ENCODE measurements around the gene MT1E. TPM values are rescaled to one million over a fixed set of nuclear protein-coding genes. Genes with fewer than 3 reads are reported as not detected.
A peak's percentile ranks its signal among the peaks of the same experiment; 100 is the strongest.
"Not testable (repeated sequence)": the region's sequence is repeated elsewhere in the genome, so short reads cannot be mapped to it uniquely, and the experiment has no call there.

Gene MT1E
- 158 TPM for total RNA-seq
- long read RNA-seq, transcript MT1E-201 (3 exons, 704 nt) = major isoform, 12 of 14 reads
- long read RNA-seq, partial matches to known transcripts = 0 of 14 reads
- long read RNA-seq, other reads (novel, unspliced or antisense) = 2 of 14 reads

GRCh38 chr16:56625140-56625942 lies at the start of gene MT1E:
Gene MT1E (plus strand): TSS chr16:56625781. CDS start chr16:56625852, 71 bp downstream.
- TF ChIP-seq, protein P1, sequence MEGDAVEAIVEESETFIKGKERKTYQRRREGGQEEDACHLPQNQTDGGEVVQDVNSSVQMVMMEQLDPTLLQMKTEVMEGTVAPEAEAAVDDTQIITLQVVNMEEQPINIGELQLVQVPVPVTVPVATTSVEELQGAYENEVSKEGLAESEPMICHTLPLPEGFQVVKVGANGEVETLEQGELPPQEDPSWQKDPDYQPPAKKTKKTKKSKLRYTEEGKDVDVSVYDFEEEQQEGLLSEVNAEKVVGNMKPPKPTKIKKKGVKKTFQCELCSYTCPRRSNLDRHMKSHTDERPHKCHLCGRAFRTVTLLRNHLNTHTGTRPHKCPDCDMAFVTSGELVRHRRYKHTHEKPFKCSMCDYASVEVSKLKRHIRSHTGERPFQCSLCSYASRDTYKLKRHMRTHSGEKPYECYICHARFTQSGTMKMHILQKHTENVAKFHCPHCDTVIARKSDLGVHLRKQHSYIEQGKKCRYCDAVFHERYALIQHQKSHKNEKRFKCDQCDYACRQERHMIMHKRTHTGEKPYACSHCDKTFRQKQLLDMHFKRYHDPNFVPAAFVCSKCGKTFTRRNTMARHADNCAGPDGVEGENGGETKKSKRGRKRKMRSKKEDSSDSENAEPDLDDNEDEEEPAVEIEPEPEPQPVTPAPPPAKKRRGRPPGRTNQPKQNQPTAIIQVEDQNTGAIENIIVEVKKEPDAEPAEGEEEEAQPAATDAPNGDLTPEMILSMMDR (IDR thresholded peaks at IDR 0.05) = no peak
- Histone ChIP-seq H3K4me3 (peak within 1 kb of the TSS; percentile 64), H3K27me3 (ENCODE audit: low read depth) (no peaks in the 10 kb centered on the region), H3K9me3 (no peaks in the 10 kb centered on the region), H3K27ac (peak within 1 kb of the TSS; percentile 91), H3K4me1 (peaks cover 14% of the 10 kb centered on the region), H3K36me3 (no peaks in the 10 kb centered on the region)
- intact Hi-C loops (cut with DNase I) = no loop called here
- ATAC-seq (peak; percentile 91 to 97), DNase-seq (peak; percentile 88)

DNA sequence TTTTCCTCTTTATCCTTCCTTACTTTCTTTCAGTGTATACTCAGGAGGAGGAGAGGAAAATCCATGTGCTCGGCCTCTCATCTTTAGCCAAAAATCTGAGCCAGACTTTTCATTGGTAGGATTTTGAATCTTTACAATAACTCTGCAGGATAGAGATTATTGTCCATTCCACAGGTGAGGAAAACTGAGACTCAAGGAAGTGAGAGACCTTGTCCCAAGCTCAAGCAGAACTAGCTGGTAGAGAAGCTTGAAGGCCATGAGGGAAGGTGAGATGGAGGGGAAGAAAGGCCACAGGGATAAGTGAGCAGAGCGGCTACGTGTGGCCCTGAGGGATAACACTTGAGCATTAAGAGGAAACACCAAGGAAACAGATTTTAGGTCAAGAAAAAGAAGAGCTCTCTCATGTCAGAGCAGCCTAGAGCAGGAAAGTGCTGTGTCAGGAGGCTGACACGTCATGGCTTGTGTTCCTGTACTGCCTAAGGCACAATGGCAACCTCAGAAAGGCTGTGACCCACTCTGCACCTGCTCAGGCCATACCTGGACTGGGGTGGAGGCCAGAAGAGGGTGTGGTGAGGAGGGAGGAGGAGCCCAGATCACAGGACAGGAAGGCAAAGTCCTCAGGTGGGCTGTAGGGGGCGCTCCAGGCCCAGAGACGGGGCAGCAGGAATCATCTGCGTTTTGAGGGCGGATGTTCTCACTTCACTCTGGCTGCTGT lies 48.8 kb upstream of the MT1E start:
- Histone ChIP-seq H3K4me1 (no peaks in the 10 kb centered on the region), H3K4me3 (no peak overlapping the region), H3K9me3 (peaks cover 4% of the 10 kb centered on the region), H3K27ac (no peak overlapping the region), H3K27me3 (ENCODE audit: low read depth) (no peaks in the 10 kb centered on the region), H3K36me3 (no peaks in the 10 kb centered on the region)
- ATAC-seq (peak; percentile 99 to 100), DNase-seq (peak; percentile 85)
- TF ChIP-seq, protein P1 (IDR thresholded peaks at IDR 0.05) = peak; percentile 84
- intact Hi-C loops (cut with DNase I) = no loop called here

GRCh38 chr16:56577300-56577625 lies 48.3 kb upstream of the MT1E start:
- H3K4me1 ChIP-seq = no peaks in the 10 kb centered on the region
- no peaks in the 10 kb centered on the region for H3K36me3 ChIP-seq
- TF ChIP-seq, protein P1 (IDR thresholded peaks at IDR 0.05) = no peak
- H3K27ac ChIP-seq = no peak overlapping the region
- DNase-seq = no peak
- ATAC-seq = no peak
- no peaks in the 10 kb centered on the region for H3K27me3 ChIP-seq (ENCODE audit: low read depth)
- intact Hi-C loops (cut with DNase I) = no loop called here
- no peak overlapping the region for H3K4me3 ChIP-seq
- H3K9me3 ChIP-seq = peaks cover 4% of the 10 kb centered on the region

- intact Hi-C loops (cut with DNase I) = no loop called here
- H3K27me3 ChIP-seq (ENCODE audit: low read depth) = no peaks in the 10 kb centered on the region
- no peak overlapping the region for H3K27ac ChIP-seq
- H3K36me3 ChIP-seq = no peaks in the 10 kb centered on the region
- no peak for DNase-seq
- ATAC-seq = no peak
- TF ChIP-seq, protein P1 (IDR thresholded peaks at IDR 0.05) = no peak
- H3K4me3 ChIP-seq = no peak overlapping the region
- no peaks in the 10 kb centered on the region for H3K9me3 ChIP-seq
- H3K4me1 ChIP-seq = no peaks in the 10 kb centered on the region
Measured at GRCh38 chr16:56580391-56581048, 45.1 kb upstream of the MT1E start.

DNA sequence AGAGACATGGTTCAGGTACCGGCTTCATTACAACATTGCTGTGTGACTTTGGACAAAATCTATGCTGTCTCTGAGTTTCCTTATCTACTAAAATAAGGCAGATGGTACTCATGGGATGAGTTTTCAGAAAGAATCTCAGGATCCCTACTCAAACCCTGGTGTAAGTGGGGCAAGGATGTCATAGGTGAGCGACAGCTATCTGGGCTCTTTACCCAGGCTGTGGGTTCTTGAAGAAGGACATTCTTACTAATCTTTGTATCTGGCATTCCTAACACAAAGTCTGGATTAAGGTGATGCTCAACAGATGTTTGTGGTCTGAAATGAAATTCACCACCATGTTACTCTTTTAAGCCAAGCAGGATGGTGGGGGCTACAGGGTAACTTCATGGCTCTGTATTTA lies 42.7 kb upstream of the MT1E start:
- H3K27ac ChIP-seq; H3K27me3 ChIP-seq (ENCODE audit: low read depth); H3K4me1 ChIP-seq; H3K36me3 ChIP-seq; H3K9me3 ChIP-seq; ATAC-seq; H3K4me3 ChIP-seq; DNase-seq; intact Hi-C loops (cut with DNase I): not testable (repeated sequence)

Data from lower lobe of right lung (tissue), 2 donors.